SK-N-DZ (cell line): Measurements from ENCODE around the gene JMJD1C.
"Not testable (repeated sequence)": the region's sequence is repeated elsewhere in the genome, so short reads cannot be mapped to it uniquely, and the experiment has no call there.

Experiments
- DNase-seq: peaks from one replicate; pipeline ENCODE4 v3.0.0-alpha.2; 2015; ENCODE audit warnings: low spot score

Gene JMJD1C

DNA sequence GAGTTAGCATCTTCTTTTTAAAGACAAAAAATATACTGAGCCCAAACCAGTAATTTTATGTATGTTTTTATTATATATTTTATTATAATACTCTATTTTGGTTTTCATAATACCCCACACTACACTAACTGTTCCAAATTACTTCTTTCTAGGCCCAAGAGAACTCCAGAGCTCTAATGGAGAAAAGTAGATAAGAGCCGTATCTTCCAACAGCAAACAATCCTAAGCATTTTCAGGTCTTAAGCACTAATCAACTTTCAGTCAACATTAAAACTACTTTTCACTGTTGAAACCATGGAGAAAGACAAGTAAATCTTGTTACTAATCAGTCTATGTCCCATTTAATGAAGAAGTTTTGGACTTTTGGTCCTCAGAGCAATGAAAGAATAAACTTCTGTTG, 55.1 kb downstream of the JMJD1C start:
- DNase-seq: no peak

- no peak for DNase-seq
Measured at GRCh38 chr10:63409465-63410027, 56.2 kb downstream of the JMJD1C start.

DNA sequence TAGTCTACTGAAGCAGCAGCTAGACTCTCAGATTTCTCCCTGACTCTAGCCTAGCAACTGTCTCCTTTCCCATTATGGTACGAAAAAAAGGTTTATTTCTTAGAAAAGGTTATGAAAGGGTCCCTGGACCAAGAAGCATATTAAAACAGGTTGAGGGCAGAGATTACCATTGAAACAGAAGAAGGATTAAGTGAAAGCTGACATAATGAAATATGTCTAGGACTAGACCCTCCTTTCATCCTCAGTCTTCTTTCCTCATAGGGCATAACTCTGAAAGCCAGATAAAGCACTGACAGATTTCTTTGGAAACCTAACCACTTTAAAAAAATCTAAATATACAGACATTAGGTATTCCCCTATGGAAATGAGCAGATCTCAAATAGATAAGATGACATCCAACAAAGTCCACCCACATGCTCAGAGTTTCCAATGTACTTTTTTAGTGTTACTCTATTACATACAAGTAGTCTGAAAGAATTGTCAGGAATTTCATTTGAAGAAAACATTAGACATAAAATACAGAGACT, 58.6 kb downstream of the JMJD1C start:
- DNase-seq: no peak

DNA sequence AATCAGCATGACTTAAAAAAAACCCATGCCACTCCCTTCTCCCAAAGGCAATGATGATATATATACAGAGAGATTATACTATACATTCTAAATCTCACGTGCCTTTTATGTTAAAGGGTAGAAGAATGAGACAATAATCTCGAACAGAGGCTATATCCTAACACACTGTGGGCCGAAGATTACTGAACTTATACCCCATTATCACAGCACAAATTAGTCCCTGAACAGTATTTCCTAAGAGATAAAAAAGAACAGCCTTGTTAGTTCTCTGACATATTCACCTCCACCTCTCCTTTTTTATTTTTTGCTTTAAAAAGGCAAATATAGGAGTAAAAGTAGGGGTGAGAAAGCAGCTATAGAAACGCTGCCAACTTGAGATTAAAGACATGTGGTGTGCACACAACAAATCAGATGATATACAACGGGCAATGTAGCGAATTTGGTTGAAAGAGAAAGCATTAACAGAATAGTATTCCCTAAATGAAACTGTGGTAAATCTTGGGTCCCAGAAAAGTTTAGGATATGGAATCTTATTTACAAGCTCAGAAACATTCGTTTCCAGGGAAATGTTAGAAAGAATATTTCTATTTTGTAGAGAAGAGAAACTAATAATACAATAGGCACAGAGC, 69.5 kb downstream of the JMJD1C start:
- no peak for DNase-seq

DNA sequence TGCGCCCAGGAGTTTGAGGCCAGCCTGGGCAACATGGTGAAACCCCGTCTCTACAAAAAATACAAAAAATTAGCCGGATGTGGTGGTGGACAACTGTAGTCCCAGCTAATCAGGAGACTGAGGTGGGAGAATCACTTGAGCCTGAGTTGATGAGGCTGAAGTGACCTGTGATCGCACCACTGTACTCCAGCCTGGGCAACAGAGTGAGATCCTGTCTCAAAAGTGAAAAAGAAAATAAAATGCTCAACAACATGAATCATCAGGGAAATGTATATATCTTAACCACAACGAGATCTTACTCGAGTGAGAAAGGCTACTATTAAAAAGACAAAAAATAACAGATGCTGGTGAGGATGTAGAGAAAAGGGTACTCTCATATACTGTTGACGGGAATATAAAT, 72.7 kb downstream of the JMJD1C start:
- no peak for DNase-seq

- DNase-seq: no peak
Measured at GRCh38 chr10:63392224-63392623, 73.6 kb downstream of the JMJD1C start.

DNA sequence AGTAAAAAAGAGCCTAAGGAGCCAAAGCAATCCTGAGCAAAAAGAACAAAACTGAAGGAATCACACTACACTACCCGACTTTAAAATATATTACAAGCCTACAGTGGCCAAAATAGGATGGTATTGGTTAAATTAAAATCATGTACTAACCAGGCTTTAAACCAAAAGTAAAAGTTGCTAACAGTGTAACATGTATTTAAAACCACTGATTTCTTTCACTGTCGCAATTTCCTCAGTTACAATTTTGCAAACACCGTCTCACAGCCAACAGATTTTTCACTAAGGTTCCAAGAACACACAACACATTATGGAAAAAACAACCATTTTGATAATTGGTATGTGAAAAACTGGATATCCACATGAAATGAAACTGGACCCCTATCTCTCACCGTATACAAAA, 74.0 kb downstream of the JMJD1C start:
- no peak for DNase-seq

GRCh38 chr10:63390521-63390920, 75.3 kb downstream of the JMJD1C start:
- no peak for DNase-seq

- no peak for DNase-seq
Measured at GRCh38 chr10:63388421-63389031, 77.3 kb downstream of the JMJD1C start.

DNA sequence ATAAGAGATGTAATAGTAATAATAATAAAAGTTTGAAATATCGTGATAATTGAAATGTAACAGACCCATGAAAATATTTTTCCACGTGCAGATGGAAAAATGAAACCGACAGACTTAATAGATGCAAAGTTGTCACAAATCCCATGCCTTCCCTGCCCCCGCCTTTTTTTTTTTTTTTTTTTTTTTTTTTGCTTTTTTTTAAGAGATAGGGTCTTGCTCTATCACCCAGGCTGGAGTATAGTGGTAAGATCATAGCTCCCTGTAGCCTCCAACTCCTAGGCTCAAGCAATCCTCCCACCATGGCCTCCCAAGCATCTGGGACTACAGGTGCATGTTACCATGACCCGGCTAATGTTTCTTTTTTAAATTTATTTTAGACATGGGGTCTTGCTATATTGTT, 80.5 kb downstream of the JMJD1C start:
- DNase-seq: no peak

DNA sequence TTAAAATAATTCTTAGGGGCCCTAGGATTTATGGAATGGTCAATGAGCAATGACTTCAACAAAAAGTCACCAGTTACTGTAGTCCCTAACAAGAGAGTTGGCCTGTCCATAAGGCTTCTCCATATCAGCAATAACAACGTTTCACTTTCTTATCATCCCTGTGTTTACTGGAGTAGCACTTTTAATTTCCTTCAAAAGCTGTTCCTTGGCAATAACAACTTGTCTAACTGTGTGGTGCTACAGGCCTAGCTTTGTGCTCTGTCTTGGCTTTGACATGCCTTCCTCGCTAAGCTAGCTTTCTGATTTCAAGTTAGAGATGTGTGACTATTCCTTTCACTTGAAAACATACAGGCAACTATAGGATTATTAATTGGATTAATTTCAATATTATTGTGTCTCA, 81.1 kb downstream of the JMJD1C start:
- no peak for DNase-seq

- no peak for DNase-seq
Measured at GRCh38 chr10:63384001-63384400, 81.8 kb downstream of the JMJD1C start.

DNA sequence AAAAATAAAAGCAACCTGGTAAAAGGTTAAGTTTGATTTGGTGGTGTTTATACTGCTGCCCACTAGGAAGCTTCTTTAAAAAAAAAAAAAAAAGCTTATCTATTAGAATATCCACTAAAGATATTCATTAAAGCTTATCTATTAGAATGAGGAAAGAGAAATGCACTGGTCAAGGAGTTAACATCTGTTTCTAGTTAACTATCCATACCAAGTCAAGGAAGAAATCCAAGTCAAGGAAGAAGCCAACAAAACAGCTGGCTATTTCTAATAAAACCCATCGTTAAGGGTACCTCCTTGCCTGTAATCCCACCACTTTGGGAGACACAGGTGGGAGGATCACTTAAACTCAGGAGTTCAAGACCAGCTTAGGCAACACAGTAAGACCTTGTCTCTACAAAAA, 82.6 kb downstream of the JMJD1C start:
- no peak for DNase-seq

GRCh38 chr10:63382066-63382465, 83.7 kb downstream of the JMJD1C start:
- no peak for DNase-seq

GRCh38 chr10:63377305-63377661, 88.5 kb downstream of the JMJD1C start:
- DNase-seq: not testable (repeated sequence)

DNA sequence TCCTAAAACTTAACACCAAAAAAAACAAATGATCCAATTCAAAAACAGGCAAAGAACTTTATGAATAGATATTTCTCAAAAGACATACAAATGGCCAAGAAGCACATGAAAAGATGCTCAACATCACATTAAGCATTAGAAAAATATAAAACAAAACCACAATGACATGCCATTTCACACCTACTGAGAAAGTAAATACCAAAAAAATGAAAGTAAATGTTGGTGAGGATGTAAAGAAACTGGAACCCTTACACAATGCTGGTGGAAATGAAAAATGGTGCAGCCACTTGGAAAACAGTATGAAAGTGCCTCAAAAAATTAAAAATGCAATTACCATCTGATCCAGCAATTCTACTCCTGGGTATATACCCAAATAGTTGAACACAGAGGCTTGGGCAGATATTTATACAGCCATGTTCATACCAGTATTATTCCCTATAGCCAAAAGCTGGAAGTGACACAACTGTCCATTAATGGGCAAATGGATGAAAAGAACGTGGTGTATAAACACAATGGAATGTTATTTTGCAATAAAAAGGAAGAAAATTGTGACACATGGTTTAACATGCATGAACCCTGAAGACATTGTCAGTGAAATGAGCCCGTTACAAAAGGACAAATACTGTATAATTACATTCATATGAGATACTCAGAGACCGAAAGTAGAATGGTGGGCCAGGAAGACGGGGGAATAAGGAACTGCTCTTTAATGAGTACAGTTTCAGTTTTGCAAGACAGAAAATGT, 89.0 kb downstream of the JMJD1C start:
- no peak for DNase-seq

DNA sequence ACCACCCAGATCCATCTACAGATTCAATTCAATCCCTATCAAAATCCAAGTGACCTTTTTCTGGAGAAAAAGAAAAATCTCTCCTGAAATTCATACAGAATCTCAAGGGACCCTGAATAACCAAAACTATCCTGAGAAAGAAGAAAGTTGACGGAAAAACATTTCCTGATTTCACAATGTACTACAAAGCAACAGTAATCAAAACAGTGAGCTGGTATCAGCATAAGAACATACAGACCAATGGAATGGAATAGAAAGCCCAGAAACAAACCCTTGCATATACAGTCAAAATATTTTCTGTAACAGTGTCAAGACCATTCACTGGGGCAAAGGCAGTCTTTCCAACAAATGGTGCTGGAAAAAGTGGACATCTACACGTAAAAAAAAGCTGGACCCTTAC, 89.9 kb downstream of the JMJD1C start:
- no peak for DNase-seq

GRCh38 chr10:63375458-63375857, 90.3 kb downstream of the JMJD1C start:
- no peak for DNase-seq

- DNase-seq: no peak
Measured at GRCh38 chr10:63374991-63375390, 90.8 kb downstream of the JMJD1C start.

DNA sequence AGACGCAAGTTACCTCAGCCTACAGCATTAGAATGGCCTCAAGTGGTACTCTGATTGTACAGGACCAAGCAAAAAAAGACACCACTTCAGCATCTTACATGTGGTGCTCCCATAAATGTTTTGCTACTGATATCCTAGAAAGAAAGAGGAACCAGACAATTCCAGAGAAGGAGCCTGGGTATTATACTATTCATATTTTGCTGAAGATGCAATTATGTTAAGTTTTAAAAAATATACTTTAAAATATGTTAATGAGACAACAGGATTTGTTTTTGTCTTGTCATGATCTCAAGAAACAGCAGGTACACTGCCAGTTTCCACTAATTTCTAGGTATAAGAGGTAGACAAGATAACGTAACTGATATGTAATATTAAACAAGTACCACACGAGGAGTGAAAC, 92.6 kb downstream of the JMJD1C start:
- no peak for DNase-seq

- DNase-seq: no peak
Measured at GRCh38 chr10:63369711-63370110, 96.1 kb downstream of the JMJD1C start.

GRCh38 chr10:63368365-63368764, 97.4 kb downstream of the JMJD1C start:
- DNase-seq: no peak

- DNase-seq: no peak
Measured at GRCh38 chr10:63366933-63367332, 98.8 kb downstream of the JMJD1C start.
